ENCODE results near the gene IFT57. TPM values are rescaled to one million over a fixed set of nuclear protein-coding genes. Genes with fewer than 3 reads are reported as not detected.

The IFT57 gene
- total RNA-seq, 3 donors from 2014 or later (not counting 1 experiment from before 2014, with no cell fraction given), result 22.2 to 49.3 (median 33.5) TPM

DNA sequence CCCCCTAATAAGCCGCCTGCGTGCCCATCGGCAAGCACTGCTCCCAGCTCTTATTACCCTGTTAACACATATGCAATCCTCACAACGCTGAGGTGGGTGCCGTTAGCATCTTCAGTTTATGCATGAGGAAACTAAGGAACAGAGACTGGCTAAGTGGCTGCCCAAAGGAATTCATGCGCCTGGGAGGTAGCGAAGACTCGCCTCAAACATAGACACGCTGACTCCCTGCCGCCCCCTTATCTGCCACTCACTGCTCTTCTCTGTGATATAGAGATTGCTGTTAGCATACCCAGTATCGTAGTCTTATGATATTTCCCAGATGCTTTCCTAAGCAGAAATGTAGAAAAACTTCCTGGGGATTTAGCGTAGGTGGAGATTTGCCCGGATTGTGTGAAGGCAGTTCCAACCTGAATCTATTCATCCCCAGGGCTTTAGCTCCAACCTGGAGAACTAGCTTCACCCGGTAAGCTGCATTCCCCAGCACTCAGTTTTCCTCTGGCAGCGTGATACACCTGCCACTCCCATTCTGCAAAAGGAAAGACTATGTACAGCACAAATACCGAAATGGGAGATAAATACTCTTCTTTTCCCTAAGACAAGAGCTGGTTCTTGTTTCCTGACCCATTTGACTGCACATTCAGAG is 107.7 kb downstream of the IFT57 start:
- H3K9me3 Mint-ChIP-seq, result no peaks in the 10 kb centered on the region
- no peak overlapping the region for H3K27ac Mint-ChIP-seq
- peaks cover under 1% of the 10 kb centered on the region for H3K9me3 ChIP-seq (ENCODE audit: control insufficient read depth, insufficient read depth, low read length)
- intact Hi-C loops (cut with micrococcal nuclease), result no loop called here
- no peaks in the 10 kb centered on the region for H3K36me3 ChIP-seq (ENCODE audit: control insufficient read depth, insufficient read depth, low read length)
- H3K27me3 ChIP-seq (ENCODE audit: control insufficient read depth, insufficient read depth, low read length), result no peaks in the 10 kb centered on the region
- H3K4me1 Mint-ChIP-seq, result peaks cover 4 to 15% of the 10 kb centered on the region in 2 donors
- no peaks in the 10 kb centered on the region for H3K36me3 Mint-ChIP-seq
- ATAC-seq (no peak), DNase-seq (no peak)
- H3K4me1 ChIP-seq (ENCODE audit: control insufficient read depth, insufficient read depth, low read length), result peaks cover under 1% of the 10 kb centered on the region
- H3K4me3 ChIP-seq (ENCODE audit: low read length), result no peak overlapping the region
- H3K27ac ChIP-seq (ENCODE audit: low read length), result no peak overlapping the region
- peaks cover 0 to 8% of the 10 kb centered on the region in 2 donors for H3K27me3 Mint-ChIP-seq (ENCODE audit: low read depth in 2 of 2)
- 91% methylated on average over 16 of the region's 16 CpGs for WGBS (ENCODE audit: insufficient coverage)
- TF ChIP-seq, protein P1, sequence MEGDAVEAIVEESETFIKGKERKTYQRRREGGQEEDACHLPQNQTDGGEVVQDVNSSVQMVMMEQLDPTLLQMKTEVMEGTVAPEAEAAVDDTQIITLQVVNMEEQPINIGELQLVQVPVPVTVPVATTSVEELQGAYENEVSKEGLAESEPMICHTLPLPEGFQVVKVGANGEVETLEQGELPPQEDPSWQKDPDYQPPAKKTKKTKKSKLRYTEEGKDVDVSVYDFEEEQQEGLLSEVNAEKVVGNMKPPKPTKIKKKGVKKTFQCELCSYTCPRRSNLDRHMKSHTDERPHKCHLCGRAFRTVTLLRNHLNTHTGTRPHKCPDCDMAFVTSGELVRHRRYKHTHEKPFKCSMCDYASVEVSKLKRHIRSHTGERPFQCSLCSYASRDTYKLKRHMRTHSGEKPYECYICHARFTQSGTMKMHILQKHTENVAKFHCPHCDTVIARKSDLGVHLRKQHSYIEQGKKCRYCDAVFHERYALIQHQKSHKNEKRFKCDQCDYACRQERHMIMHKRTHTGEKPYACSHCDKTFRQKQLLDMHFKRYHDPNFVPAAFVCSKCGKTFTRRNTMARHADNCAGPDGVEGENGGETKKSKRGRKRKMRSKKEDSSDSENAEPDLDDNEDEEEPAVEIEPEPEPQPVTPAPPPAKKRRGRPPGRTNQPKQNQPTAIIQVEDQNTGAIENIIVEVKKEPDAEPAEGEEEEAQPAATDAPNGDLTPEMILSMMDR (IDR thresholded peaks at IDR 0.05), result no peak
- H3K4me3 Mint-ChIP-seq, result no peak overlapping the region

DNA sequence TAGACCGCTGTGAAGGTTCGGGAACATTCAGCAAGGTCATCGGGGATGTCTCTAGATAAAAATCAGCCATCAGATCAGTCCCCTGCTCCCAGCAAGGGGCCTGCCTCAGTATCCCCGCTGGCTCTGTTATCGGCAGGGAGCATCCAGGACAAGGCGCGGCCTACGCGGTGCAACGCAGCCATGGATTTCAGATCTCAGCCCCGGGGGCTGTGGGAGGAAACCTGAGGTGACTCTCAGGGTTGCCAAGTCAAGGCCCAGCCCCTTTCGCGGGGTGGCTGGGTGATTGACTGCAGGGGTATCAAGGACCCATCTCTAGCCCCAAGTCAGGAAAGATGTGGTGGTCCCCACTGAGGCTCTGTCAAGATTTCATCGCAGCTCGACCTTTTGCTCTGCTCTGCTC is 108.2 kb downstream of the IFT57 start:
- H3K36me3 Mint-ChIP-seq, result no peaks in the 10 kb centered on the region
- Histone ChIP-seq H3K27me3 (ENCODE audit: control insufficient read depth, insufficient read depth, low read length) (no peaks in the 10 kb centered on the region), H3K4me1 (ENCODE audit: control insufficient read depth, insufficient read depth, low read length) (no peaks in the 10 kb centered on the region), H3K36me3 (ENCODE audit: control insufficient read depth, insufficient read depth, low read length) (no peaks in the 10 kb centered on the region), H3K27ac (ENCODE audit: low read length) (no peak overlapping the region), H3K4me3 (ENCODE audit: low read length) (no peak overlapping the region), H3K9me3 (ENCODE audit: control insufficient read depth, insufficient read depth, low read length) (no peaks in the 10 kb centered on the region)
- intact Hi-C loops (cut with micrococcal nuclease), result no loop called here
- peaks cover 4 to 11% of the 10 kb centered on the region in 2 donors for H3K4me1 Mint-ChIP-seq
- peaks cover 0 to 8% of the 10 kb centered on the region in 2 donors for H3K27me3 Mint-ChIP-seq (ENCODE audit: low read depth in 2 of 2)
- DNase-seq, result no peak
- TF ChIP-seq, protein P1 (IDR thresholded peaks at IDR 0.05), result no peak
- H3K9me3 Mint-ChIP-seq, result no peaks in the 10 kb centered on the region
- H3K27ac Mint-ChIP-seq, result no peak overlapping the region
- ATAC-seq, result no peak
- no peak overlapping the region for H3K4me3 Mint-ChIP-seq
- 95% methylated on average over 15 of the region's 15 CpGs for WGBS (ENCODE audit: insufficient coverage)

GRCh38 chr3:108110934-108111333 is 111.3 kb downstream of the IFT57 start:
- no peaks in the 10 kb centered on the region for H3K36me3 ChIP-seq (ENCODE audit: control insufficient read depth, insufficient read depth, low read length)
- no peaks in the 10 kb centered on the region for H3K27me3 ChIP-seq (ENCODE audit: control insufficient read depth, insufficient read depth, low read length)
- DNase-seq (no peak), ATAC-seq (no peak)
- Mint-ChIP-seq H3K27me3 (ENCODE audit: low read depth in 2 of 2) (peaks cover 0 to 3% of the 10 kb centered on the region in 2 donors), H3K4me1 (peaks cover 0 to 8% of the 10 kb centered on the region in 2 donors), H3K36me3 (no peaks in the 10 kb centered on the region), H3K9me3 (no peaks in the 10 kb centered on the region), H3K4me3 (no peak overlapping the region), H3K27ac (no peak overlapping the region)
- no peaks in the 10 kb centered on the region for H3K9me3 ChIP-seq (ENCODE audit: control insufficient read depth, insufficient read depth, low read length)
- TF ChIP-seq, protein P1 (IDR thresholded peaks at IDR 0.05), result no peak
- no peaks in the 10 kb centered on the region for H3K4me1 ChIP-seq (ENCODE audit: control insufficient read depth, insufficient read depth, low read length)
- 100% methylated on average over 3 of the region's 3 CpGs for WGBS (ENCODE audit: insufficient coverage)
- no peak overlapping the region for H3K27ac ChIP-seq (ENCODE audit: low read length)
- H3K4me3 ChIP-seq (ENCODE audit: low read length), result no peak overlapping the region
- intact Hi-C loops (cut with micrococcal nuclease), result no loop called here

Other genes starting within 250 kb of the IFT57 start
- 100 to 1,000 TPM; 226 to 236 (median 233) TPM for gene CD47, start 131.4 kb downstream of the IFT57 start, total RNA-seq
- under 1 TPM in 1 of 3 donors, not detected in 2; 0.09 TPM for gene HHLA2, start 74.1 kb upstream of the IFT57 start, total RNA-seq